ENCODE measurements around the gene SAT2. TPM values are rescaled to one million over a fixed set of nuclear protein-coding genes. Genes with fewer than 3 reads are reported as not detected.
A peak's percentile ranks its signal among the peaks of the same experiment; 100 is the strongest.

The SAT2 gene
- total RNA-seq (2022), result 33.0 TPM in 2 replicates
- percentile 71 among the genes with signal in this experiment for Bru-seq, nascent RNA
- BruChase-seq, experiment 1, labeled RNA remaining after a 2-hour chase, result percentile 85 among the genes with signal in this experiment
- percentile 90 among the genes with signal in this experiment for BruChase-seq, experiment 2, labeled RNA remaining after a 6-hour chase
- long read RNA-seq, transcript SAT2-213 (5 exons, 582 nt), result major isoform, 5 of 15 reads
- long read RNA-seq, partial matches to known transcripts, result 2 of 15 reads
- long read RNA-seq, other reads (novel, unspliced or antisense), result 3 of 15 reads

GRCh38 chr17:7627250-7628121 lies at the start of gene SAT2:
Gene SAT2 (minus strand): TSS chr17:7627821. CDS start chr17:7627635, 186 bp downstream.
- H3K36me3 ChIP-seq (ENCODE audit: control insufficient read depth, insufficient read depth, low read length), result no peaks in the 10 kb centered on the region
- ChIA-PET CTCF (interaction anchor here (0.6 to 2.0 kb wide), 6 partner anchors 13 to 90 kb away, joined by 3 to 9 read pairs (median 4); partner anchors contain the start of genes FXR2, MPDU1, TP53 and WRAP53), POLR2A (interaction anchor here (0.6 to 1.4 kb wide), 5 partner anchors 12 to 60 kb away, joined by 3 to 12 read pairs (median 6); partner anchors contain the start of genes FXR2 and TP53)
- TF ChIP-seq CTCF (IDR thresholded peaks at IDR 0.05; ENCODE audit: insufficient read depth in 1 of 2, low read depth in 1 of 2, low read length in 1 of 2, severe bottlenecking in 1 of 2, unreplicated experiment in 1 of 2), result no peak
- H3K4me1 ChIP-seq, result peaks cover 3% of the 10 kb centered on the region; the same call in 1 of the 2 replicates
- peak; percentile 82 to 88 for DNase-seq
- Mint-ChIP-seq H3K4me1 (ENCODE audit: low read depth, unreplicated experiment) (no peaks in the 10 kb centered on the region), H3K27me3 (ENCODE audit: insufficient read depth, unreplicated experiment) (no peaks in the 10 kb centered on the region), H3K27ac (ENCODE audit: unreplicated experiment) (no peak within 1 kb of the TSS), H3K36me3 (ENCODE audit: insufficient read depth, unreplicated experiment) (no peaks in the 10 kb centered on the region), H3K4me3 (ENCODE audit: unreplicated experiment) (peak within 1 kb of the TSS; percentile 77), H3K9me3 (ENCODE audit: unreplicated experiment) (no peaks in the 10 kb centered on the region)
- intact Hi-C loops (cut with micrococcal nuclease; ENCODE audit: unreplicated experiment), result no loop called here
- peak within 1 kb of the TSS; percentile 52 for H3K4me3 ChIP-seq (ENCODE audit: low read depth, low read length)
- H3K9me3 ChIP-seq, result no peaks in the 10 kb centered on the region
- H3K27me3 ChIP-seq (replicated peaks; ENCODE audit: control insufficient read depth, insufficient read depth, low read length), result no peaks in the 10 kb centered on the region
- no TSS peak for BruUV-seq (replicated peaks)

GRCh38 chr17:7676533-7676932 lies 48.9 kb upstream of the SAT2 start:
- BruUV-seq (replicated peaks), result no TSS peak
- Histone ChIP-seq H3K9me3 (no peaks in the 10 kb centered on the region), H3K27me3 (replicated peaks; ENCODE audit: control insufficient read depth, insufficient read depth, low read length) (no peaks in the 10 kb centered on the region), H3K4me3 (ENCODE audit: low read depth, low read length) (no peak overlapping the region), H3K4me1 (no peaks in the 10 kb centered on the region), H3K36me3 (ENCODE audit: control insufficient read depth, insufficient read depth, low read length) (no peaks in the 10 kb centered on the region; the same call in 1 of the 2 replicates)
- Mint-ChIP-seq H3K4me3 (ENCODE audit: unreplicated experiment) (no peak overlapping the region), H3K9me3 (ENCODE audit: unreplicated experiment) (peaks cover 10% of the 10 kb centered on the region), H3K4me1 (ENCODE audit: low read depth, unreplicated experiment) (no peaks in the 10 kb centered on the region), H3K27me3 (ENCODE audit: insufficient read depth, unreplicated experiment) (no peaks in the 10 kb centered on the region), H3K27ac (ENCODE audit: unreplicated experiment) (no peak overlapping the region), H3K36me3 (ENCODE audit: insufficient read depth, unreplicated experiment) (peaks cover 39% of the 10 kb centered on the region)
- intact Hi-C loops (cut with micrococcal nuclease; ENCODE audit: unreplicated experiment), result no loop called here
- ChIA-PET POLR2A (no interaction called here), CTCF (no interaction called here)
- no peak for DNase-seq
- no peak for TF ChIP-seq CTCF (IDR thresholded peaks at IDR 0.05; ENCODE audit: insufficient read depth in 1 of 2, low read depth in 1 of 2, low read length in 1 of 2, severe bottlenecking in 1 of 2, unreplicated experiment in 1 of 2)

- DNase-seq, result no peak
- Histone ChIP-seq H3K4me3 (ENCODE audit: low read depth, low read length) (no peak overlapping the region), H3K4me1 (no peaks in the 10 kb centered on the region), H3K36me3 (ENCODE audit: control insufficient read depth, insufficient read depth, low read length) (no peaks in the 10 kb centered on the region; the same call in 1 of the 2 replicates), H3K9me3 (no peaks in the 10 kb centered on the region), H3K27me3 (replicated peaks; ENCODE audit: control insufficient read depth, insufficient read depth, low read length) (no peaks in the 10 kb centered on the region)
- ChIA-PET CTCF (interaction anchor here (0.6 kb wide), 1 partner anchor 211 kb away, joined by 3 read pairs; no protein-coding TSS in a partner anchor), POLR2A (interaction anchor here (0.6 kb wide), 1 partner anchor 25 kb away, joined by 6 read pairs; no protein-coding TSS in a partner anchor)
- H3K4me1 Mint-ChIP-seq (ENCODE audit: low read depth, unreplicated experiment), result no peaks in the 10 kb centered on the region
- no TSS peak for BruUV-seq (replicated peaks)
- no peak overlapping the region for H3K4me3 Mint-ChIP-seq (ENCODE audit: unreplicated experiment)
- intact Hi-C loops (cut with micrococcal nuclease; ENCODE audit: unreplicated experiment), result no loop called here
- peaks cover 10% of the 10 kb centered on the region for H3K9me3 Mint-ChIP-seq (ENCODE audit: unreplicated experiment)
- H3K27me3 Mint-ChIP-seq (ENCODE audit: insufficient read depth, unreplicated experiment), result no peaks in the 10 kb centered on the region
- no peak overlapping the region for H3K27ac Mint-ChIP-seq (ENCODE audit: unreplicated experiment)
- H3K36me3 Mint-ChIP-seq (ENCODE audit: insufficient read depth, unreplicated experiment), result peaks cover 45% of the 10 kb centered on the region
- TF ChIP-seq CTCF (IDR thresholded peaks at IDR 0.05; ENCODE audit: insufficient read depth in 1 of 2, low read depth in 1 of 2, low read length in 1 of 2, severe bottlenecking in 1 of 2, unreplicated experiment in 1 of 2), result no peak
Observed at GRCh38 chr17:7674934-7675333, 47.3 kb upstream of the SAT2 start.

All from Caco-2 (cell line).